HEK293 (cell line): ENCODE measurements around the gene STK32C.

Experiments
- CTCF ChIA-PET: fragments of 350-600 bp; formaldehyde crosslinking; extraction: SDS; loops from one replicate; lab custom pipeline; 2021; ENCODE audit warnings: antibody characterized with exemption; lab: Yijun Ruan, JAX
- POLR2A ChIA-PET: fragments of 300-600 bp; formaldehyde crosslinking; extraction: SDS; loops from one replicate; lab custom pipeline; 2020; ENCODE audit warnings: antibody characterized with exemption, inconsistent platforms; lab: Yijun Ruan, JAX
- H3K27ac ChIP-seq: fragments of 200-500 bp; sonication (Bioruptor generic); 2 replicates; pipeline ENCODE4 v1.5.1; 2014; ENCODE audit warnings: low read depth, low read length, control low read depth, inconsistent platforms; ENCODE audit errors: extremely low read depth
- H3K36me3 ChIP-seq, 2 experiments: fragments of 200-500 bp in 1 of 2; sonication (Bioruptor generic) in 1 of 2; 1 replicate in 1 of 2; 2 replicates in 1 of 2; pipeline ENCODE4 v1.5.1; 2014 to 2017; ENCODE audit warnings: inconsistent platforms in 2 of 2, low read length in 2 of 2; ENCODE audit not compliant: control insufficient read depth in 2 of 2, insufficient read depth in 1 of 2
- H3K4me1 ChIP-seq: fragments of 200-500 bp; sonication (Bioruptor generic); 2 replicates; pipeline ENCODE4 v1.5.1; 2014; ENCODE audit warnings: mild to moderate bottlenecking, low read length, inconsistent platforms; ENCODE audit not compliant: control insufficient read depth, insufficient read depth
- H3K4me3 ChIP-seq: 2 replicates; pipeline ENCODE4 v1.5.1; 2011; ENCODE audit warnings: low read depth, mild to moderate bottlenecking, control low read depth, low read length, moderate library complexity
- H3K9me3 ChIP-seq: fragments of 200-500 bp; sonication (Bioruptor generic); 2 replicates; pipeline ENCODE4 v1.5.1; 2014; ENCODE audit warnings: low read depth, low read length, inconsistent platforms; ENCODE audit not compliant: control insufficient read depth, insufficient read depth
- GLIS1 ChIP-seq: fragments of 450-650 bp; formaldehyde crosslinking; IDR thresholded peaks from 2 replicates; pipeline ENCODE4 v1.5.1; 2016; ENCODE audit warnings: missing biosample characterization, missing genetic modification characterization
- HOXA7 ChIP-seq: sonication (generic); formaldehyde crosslinking; IDR thresholded peaks from 2 replicates; pipeline ENCODE4 v1.8.1; 2022; ENCODE audit warnings: missing genetic modification reagents, borderline replicate concordance
- HOXD13 ChIP-seq: sonication (generic); formaldehyde crosslinking; IDR thresholded peaks from 2 replicates; pipeline ENCODE4 v1.8.0; 2022; ENCODE audit warnings: missing genetic modification reagents, borderline replicate concordance
- IKZF3 ChIP-seq: fragments of 450-650 bp; IDR thresholded peaks from 2 replicates; pipeline ENCODE4 v1.5.0; 2018; ENCODE audit warnings: missing biosample characterization, mild to moderate bottlenecking, missing genetic modification characterization, moderate library complexity
- KLF10 ChIP-seq: fragments of 450-650 bp; IDR thresholded peaks from 2 replicates; pipeline ENCODE4 v1.5.1; 2018; ENCODE audit warnings: missing biosample characterization, mild to moderate bottlenecking, missing genetic modification characterization
- MEIS1 ChIP-seq: sonication (generic); formaldehyde crosslinking; IDR thresholded peaks from 2 replicates; pipeline ENCODE4 v1.8.1; 2022; ENCODE audit warnings: missing genetic modification reagents, mild to moderate bottlenecking, borderline replicate concordance
- SALL2 ChIP-seq: fragments of 450-650 bp; formaldehyde crosslinking; IDR thresholded peaks from 2 replicates; pipeline ENCODE4 v1.5.0; 2017; ENCODE audit warnings: missing biosample characterization, mild to moderate bottlenecking, missing genetic modification characterization, borderline replicate concordance
- SETDB1 ChIP-seq: IDR thresholded peaks from one replicate; pipeline ENCODE4 v1.6.1; 2017; ENCODE audit warnings: mild to moderate bottlenecking, low read length, moderate library complexity, mixed read lengths; ENCODE audit not compliant: insufficient read length
- SP2 ChIP-seq: fragments of 450-650 bp; formaldehyde crosslinking; IDR thresholded peaks from 2 replicates; pipeline ENCODE4 v1.5.1; 2016; ENCODE audit warnings: missing biosample characterization, missing genetic modification characterization
- ZBTB17 ChIP-seq: fragments of 450-650 bp; formaldehyde crosslinking; IDR thresholded peaks from 2 replicates; pipeline ENCODE4 v1.5.1; 2016; ENCODE audit warnings: missing biosample characterization, missing genetic modification characterization
- ZEB2 ChIP-seq: fragments of 450-650 bp; formaldehyde crosslinking; IDR thresholded peaks from 2 replicates; pipeline ENCODE4 v1.5.1; 2016; ENCODE audit warnings: missing biosample characterization, missing genetic modification characterization
- ZFHX2 ChIP-seq: fragments of 450-650 bp; formaldehyde crosslinking; conservative IDR thresholded peaks from 2 replicates; pipeline ENCODE4 v1.5.1; 2016; ENCODE audit warnings: missing biosample characterization, missing genetic modification characterization
- ZFP37 ChIP-seq: fragments of 450-650 bp; formaldehyde crosslinking; IDR thresholded peaks from 2 replicates; pipeline ENCODE4 v1.5.1; 2016; ENCODE audit warnings: missing biosample characterization, missing genetic modification characterization
- ZNF114 ChIP-seq: fragments of 450-650 bp; formaldehyde crosslinking; IDR thresholded peaks from 2 replicates; pipeline ENCODE4 v1.5.0; 2017; ENCODE audit warnings: missing biosample characterization, missing genetic modification characterization
- ZNF121 ChIP-seq: fragments of 450-650 bp; formaldehyde crosslinking; IDR thresholded peaks from 2 replicates; pipeline ENCODE4 v1.5.1; 2016; ENCODE audit warnings: missing biosample characterization, missing genetic modification characterization
- ZNF311 ChIP-seq: fragments of 450-650 bp; formaldehyde crosslinking; IDR thresholded peaks from 2 replicates; pipeline ENCODE4 v1.5.1; 2017; ENCODE audit warnings: missing biosample characterization, missing genetic modification characterization, borderline replicate concordance
- ZNF324 ChIP-seq: fragments of 450-650 bp; formaldehyde crosslinking; IDR thresholded peaks from 2 replicates; pipeline ENCODE4 v1.5.1; 2016; ENCODE audit warnings: missing biosample characterization, missing genetic modification characterization
- ZNF560 ChIP-seq: fragments of 450-650 bp; formaldehyde crosslinking; IDR thresholded peaks from 2 replicates; pipeline ENCODE4 v1.5.1; 2017; ENCODE audit warnings: missing biosample characterization, missing genetic modification characterization, borderline replicate concordance
- ZNF596 ChIP-seq: fragments of 450-650 bp; IDR thresholded peaks from 2 replicates; pipeline ENCODE4 v1.5.0; 2018; ENCODE audit warnings: missing biosample characterization, mild to moderate bottlenecking, missing genetic modification characterization, moderate library complexity
- ZNF610 ChIP-seq: fragments of 450-650 bp; formaldehyde crosslinking; IDR thresholded peaks from 2 replicates; pipeline ENCODE4 v1.5.1; 2016; ENCODE audit warnings: missing biosample characterization, missing genetic modification characterization, borderline replicate concordance
- ZNF654 ChIP-seq: fragments of 450-650 bp; formaldehyde crosslinking; IDR thresholded peaks from 2 replicates; pipeline ENCODE4 v1.5.1; 2016; ENCODE audit warnings: low read depth, missing biosample characterization, missing genetic modification characterization
- ZNF670 ChIP-seq: fragments of 450-650 bp; formaldehyde crosslinking; IDR thresholded peaks from 2 replicates; pipeline ENCODE4 v1.5.1; 2016; ENCODE audit warnings: missing biosample characterization, missing genetic modification characterization, low read depth
- ZNF776 ChIP-seq: fragments of 450-650 bp; formaldehyde crosslinking; IDR thresholded peaks from 2 replicates; pipeline ENCODE4 v1.5.0; 2017; ENCODE audit warnings: missing biosample characterization, missing genetic modification characterization, borderline replicate concordance
- ZNF791 ChIP-seq: fragments of 450-650 bp; formaldehyde crosslinking; IDR thresholded peaks from 2 replicates; pipeline ENCODE4 v1.5.1; 2016; ENCODE audit warnings: missing biosample characterization, missing genetic modification characterization
- ZSCAN30 ChIP-seq: fragments of 450-650 bp; IDR thresholded peaks from 2 replicates; pipeline ENCODE4 v1.5.1; 2018; ENCODE audit warnings: missing biosample characterization, mild to moderate bottlenecking, missing genetic modification characterization, moderate library complexity
- TF ChIP-seq, protein P1 (sequence below): sonication (generic); formaldehyde crosslinking; IDR thresholded peaks from 2 replicates; pipeline ENCODE4 v1.8.1; 2022; ENCODE audit warnings: mild to moderate bottlenecking, moderate library complexity, missing genetic modification reagents
- TF ChIP-seq, protein P2 (sequence below): fragments of 450-650 bp; formaldehyde crosslinking; IDR thresholded peaks from 2 replicates; pipeline ENCODE4 v1.5.1; 2016; ENCODE audit warnings: missing biosample characterization, missing genetic modification characterization
- TF ChIP-seq, protein P3 (sequence below): fragments of 450-650 bp; formaldehyde crosslinking; IDR thresholded peaks from 2 replicates; pipeline ENCODE4 v1.5.1; 2016; ENCODE audit warnings: missing biosample characterization, missing genetic modification characterization
- TF ChIP-seq, protein P4 (sequence below): fragments of 450-650 bp; formaldehyde crosslinking; IDR thresholded peaks from 2 replicates; pipeline ENCODE4 v1.5.1; 2016; ENCODE audit warnings: missing biosample characterization, missing genetic modification characterization
- TF ChIP-seq, protein P5 (sequence below): fragments of 450-650 bp; formaldehyde crosslinking; IDR thresholded peaks from 2 replicates; pipeline ENCODE4 v1.5.1; 2016; ENCODE audit warnings: missing biosample characterization, missing genetic modification characterization

The STK32C gene

DNA sequence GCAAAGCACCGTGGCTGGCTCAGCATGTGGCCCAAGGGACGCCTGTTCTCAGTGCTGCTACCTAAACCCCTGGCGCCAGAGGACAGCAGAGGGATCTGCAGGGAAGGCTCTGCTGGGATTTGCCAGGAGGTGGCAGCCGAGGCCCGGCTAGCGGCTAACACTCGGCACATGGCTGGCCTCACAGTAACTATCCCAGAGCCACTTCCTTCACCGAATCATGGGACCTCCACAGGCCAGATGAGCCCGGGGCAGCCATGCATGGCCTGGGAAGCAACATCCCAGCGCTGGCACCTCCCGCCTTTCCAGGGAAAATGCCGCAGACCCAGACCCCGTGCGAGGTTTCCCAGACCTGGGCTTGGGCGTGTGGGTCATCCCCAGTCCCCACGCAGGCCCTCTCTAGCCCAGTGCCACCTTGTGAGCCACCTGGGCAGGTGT lies 84.6 kb downstream of the STK32C start:
- POLR2A ChIA-PET = no interaction called here
- no peaks in the 10 kb centered on the region for H3K36me3 ChIP-seq
- no peak overlapping the region; the same call in 1 of the 2 replicates for H3K27ac ChIP-seq
- no peaks in the 10 kb centered on the region for H3K9me3 ChIP-seq
- CTCF ChIA-PET = interaction anchor here (0.5 to 1.4 kb wide), 15 partner anchors 11 to 420 kb away, joined by 3 to 12 read pairs (median 4); no protein-coding TSS in a partner anchor
- no peaks in the 10 kb centered on the region for H3K4me1 ChIP-seq
- no peak overlapping the region for H3K4me3 ChIP-seq
- 0 out of 2 replicates have a peak, but pooled peaks have one; percentile 37 for TF ChIP-seq ZNF121 (tag by site-specific recombination)
- TF ChIP-seq ZNF114 (tag by site-specific recombination) = no peak
- no peak for TF ChIP-seq ZNF596 (tag by site-specific recombination)
- TF ChIP-seq, protein P1, sequence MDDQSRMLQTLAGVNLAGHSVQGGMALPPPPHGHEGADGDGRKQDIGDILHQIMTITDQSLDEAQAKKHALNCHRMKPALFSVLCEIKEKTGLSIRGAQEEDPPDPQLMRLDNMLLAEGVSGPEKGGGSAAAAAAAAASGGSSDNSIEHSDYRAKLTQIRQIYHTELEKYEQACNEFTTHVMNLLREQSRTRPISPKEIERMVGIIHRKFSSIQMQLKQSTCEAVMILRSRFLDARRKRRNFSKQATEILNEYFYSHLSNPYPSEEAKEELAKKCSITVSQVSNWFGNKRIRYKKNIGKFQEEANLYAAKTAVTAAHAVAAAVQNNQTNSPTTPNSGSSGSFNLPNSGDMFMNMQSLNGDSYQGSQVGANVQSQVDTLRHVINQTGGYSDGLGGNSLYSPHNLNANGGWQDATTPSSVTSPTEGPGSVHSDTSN (CRISPR knock-in tag) = 0 out of 2 replicates have a peak, but pooled peaks have one; percentile 45
- TF ChIP-seq HOXA7 (CRISPR knock-in tag) = no peak
- no peak for TF ChIP-seq ZNF791
- no peak for TF ChIP-seq SP2 (tag by site-specific recombination)
- TF ChIP-seq SETDB1 = no peak
- no peak for TF ChIP-seq ZNF610 (tag by site-specific recombination)
- peak; percentile 63; the same call in 1 of the 2 replicates for TF ChIP-seq IKZF3 (tag by site-specific recombination)
- TF ChIP-seq ZNF311 (tag by site-specific recombination) = no peak
- TF ChIP-seq KLF10 (tag by site-specific recombination) = peak; percentile 34; the same call in 1 of the 2 replicates
- no peak for TF ChIP-seq ZNF670 (tag by site-specific recombination)
- peak; percentile 62 for TF ChIP-seq ZEB2 (tag by site-specific recombination)
- TF ChIP-seq, protein P2, sequence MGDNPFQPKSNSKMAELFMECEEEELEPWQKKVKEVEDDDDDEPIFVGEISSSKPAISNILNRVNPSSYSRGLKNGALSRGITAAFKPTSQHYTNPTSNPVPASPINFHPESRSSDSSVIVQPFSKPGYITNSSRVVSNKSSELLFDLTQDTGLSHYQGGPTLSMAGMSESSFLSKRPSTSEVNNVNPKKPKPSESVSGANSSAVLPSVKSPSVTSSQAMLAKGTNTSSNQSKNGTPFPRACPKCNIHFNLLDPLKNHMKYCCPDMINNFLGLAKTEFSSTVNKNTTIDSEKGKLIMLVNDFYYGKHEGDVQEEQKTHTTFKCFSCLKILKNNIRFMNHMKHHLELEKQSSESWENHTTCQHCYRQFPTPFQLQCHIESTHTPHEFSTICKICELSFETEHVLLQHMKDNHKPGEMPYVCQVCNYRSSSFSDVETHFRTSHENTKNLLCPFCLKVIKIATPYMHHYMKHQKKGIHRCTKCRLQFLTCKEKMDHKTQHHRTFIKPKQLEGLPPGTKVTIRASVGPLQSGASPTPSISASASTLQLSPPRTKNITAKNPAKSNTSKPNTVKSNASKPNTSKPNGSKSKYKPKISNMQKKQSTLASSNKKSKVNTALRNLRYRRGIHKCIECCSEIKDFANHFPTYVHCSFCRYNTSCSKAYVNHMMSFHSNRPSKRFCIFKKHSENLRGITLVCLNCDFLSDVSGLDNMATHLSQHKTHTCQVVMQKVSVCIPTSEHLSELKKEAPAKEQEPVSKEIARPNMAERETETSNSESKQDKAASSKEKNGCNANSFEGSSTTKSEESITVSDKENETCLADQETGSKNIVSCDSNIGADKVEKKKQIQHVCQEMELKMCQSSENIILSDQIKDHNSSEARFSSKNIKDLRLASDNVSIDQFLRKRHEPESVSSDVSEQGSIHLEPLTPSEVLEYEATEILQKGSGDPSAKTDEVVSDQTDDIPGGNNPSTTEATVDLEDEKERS (tag by site-specific recombination) = no peak
- TF ChIP-seq, protein P3, sequence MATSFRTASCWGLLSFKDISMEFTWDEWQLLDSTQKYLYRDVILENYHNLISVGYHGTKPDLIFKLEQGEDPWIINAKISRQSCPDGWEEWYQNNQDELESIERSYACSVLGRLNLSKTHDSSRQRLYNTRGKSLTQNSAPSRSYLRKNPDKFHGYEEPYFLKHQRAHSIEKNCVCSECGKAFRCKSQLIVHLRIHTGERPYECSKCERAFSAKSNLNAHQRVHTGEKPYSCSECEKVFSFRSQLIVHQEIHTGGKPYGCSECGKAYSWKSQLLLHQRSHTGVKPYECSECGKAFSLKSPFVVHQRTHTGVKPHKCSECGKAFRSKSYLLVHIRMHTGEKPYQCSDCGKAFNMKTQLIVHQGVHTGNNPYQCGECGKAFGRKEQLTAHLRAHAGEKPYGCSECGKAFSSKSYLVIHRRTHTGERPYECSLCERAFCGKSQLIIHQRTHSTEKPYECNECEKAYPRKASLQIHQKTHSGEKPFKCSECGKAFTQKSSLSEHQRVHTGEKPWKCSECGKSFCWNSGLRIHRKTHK (tag by site-specific recombination) = no peak
- no peak for TF ChIP-seq SALL2 (tag by site-specific recombination)
- TF ChIP-seq ZBTB17 (tag by site-specific recombination) = peak; percentile 84
- no peak for TF ChIP-seq MEIS1 (CRISPR knock-in tag)
- TF ChIP-seq HOXD13 = no peak
- 0 out of 2 replicates have a peak, but pooled peaks have one; percentile 47 for TF ChIP-seq ZFP37 (tag by site-specific recombination)
- no peak for TF ChIP-seq ZNF560 (tag by site-specific recombination)
- TF ChIP-seq, protein P4, sequence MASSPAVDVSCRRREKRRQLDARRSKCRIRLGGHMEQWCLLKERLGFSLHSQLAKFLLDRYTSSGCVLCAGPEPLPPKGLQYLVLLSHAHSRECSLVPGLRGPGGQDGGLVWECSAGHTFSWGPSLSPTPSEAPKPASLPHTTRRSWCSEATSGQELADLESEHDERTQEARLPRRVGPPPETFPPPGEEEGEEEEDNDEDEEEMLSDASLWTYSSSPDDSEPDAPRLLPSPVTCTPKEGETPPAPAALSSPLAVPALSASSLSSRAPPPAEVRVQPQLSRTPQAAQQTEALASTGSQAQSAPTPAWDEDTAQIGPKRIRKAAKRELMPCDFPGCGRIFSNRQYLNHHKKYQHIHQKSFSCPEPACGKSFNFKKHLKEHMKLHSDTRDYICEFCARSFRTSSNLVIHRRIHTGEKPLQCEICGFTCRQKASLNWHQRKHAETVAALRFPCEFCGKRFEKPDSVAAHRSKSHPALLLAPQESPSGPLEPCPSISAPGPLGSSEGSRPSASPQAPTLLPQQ (tag by site-specific recombination) = peak; percentile 66
- no peak for TF ChIP-seq ZNF776 (tag by site-specific recombination)
- TF ChIP-seq GLIS1 = peak; percentile 74
- peak; percentile 86 for TF ChIP-seq ZSCAN30 (tag by site-specific recombination)
- TF ChIP-seq ZNF324 = 0 out of 2 replicates have a peak, but pooled peaks have one; percentile 55
- TF ChIP-seq, protein P5, sequence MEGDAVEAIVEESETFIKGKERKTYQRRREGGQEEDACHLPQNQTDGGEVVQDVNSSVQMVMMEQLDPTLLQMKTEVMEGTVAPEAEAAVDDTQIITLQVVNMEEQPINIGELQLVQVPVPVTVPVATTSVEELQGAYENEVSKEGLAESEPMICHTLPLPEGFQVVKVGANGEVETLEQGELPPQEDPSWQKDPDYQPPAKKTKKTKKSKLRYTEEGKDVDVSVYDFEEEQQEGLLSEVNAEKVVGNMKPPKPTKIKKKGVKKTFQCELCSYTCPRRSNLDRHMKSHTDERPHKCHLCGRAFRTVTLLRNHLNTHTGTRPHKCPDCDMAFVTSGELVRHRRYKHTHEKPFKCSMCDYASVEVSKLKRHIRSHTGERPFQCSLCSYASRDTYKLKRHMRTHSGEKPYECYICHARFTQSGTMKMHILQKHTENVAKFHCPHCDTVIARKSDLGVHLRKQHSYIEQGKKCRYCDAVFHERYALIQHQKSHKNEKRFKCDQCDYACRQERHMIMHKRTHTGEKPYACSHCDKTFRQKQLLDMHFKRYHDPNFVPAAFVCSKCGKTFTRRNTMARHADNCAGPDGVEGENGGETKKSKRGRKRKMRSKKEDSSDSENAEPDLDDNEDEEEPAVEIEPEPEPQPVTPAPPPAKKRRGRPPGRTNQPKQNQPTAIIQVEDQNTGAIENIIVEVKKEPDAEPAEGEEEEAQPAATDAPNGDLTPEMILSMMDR (tag by site-specific recombination) = peak; percentile 99
- no peak for TF ChIP-seq ZFHX2
- peak; percentile 99 for TF ChIP-seq ZNF654 (tag by site-specific recombination)
